Tongue (tissue), 2 donors: ENCODE results near the gene SYP. TPM values are rescaled to one million over a fixed set of nuclear protein-coding genes. Genes with fewer than 3 reads are reported as not detected.

ENCODE experiments used
- DNase-seq: peaks from one replicate; pipeline ENCODE4 v3.0.0-alpha.2; 2015
- total RNA-seq: library from RNA; depleted of rRNA; stranded (reverse); fragments of >200 nt; gene quantifications from one replicate; pipeline ENCODE4 v1.2.3, GENCODE V29; 2014

SYP gene
- 1.1 TPM for total RNA-seq

GRCh38 chrX:49199906-49200771, at the start of gene SYP:
TSS of gene SYP (minus strand) at chrX:49200193. CDS start at chrX:49200186, 7 bp downstream.
- DNase-seq: peak; percentile 90

GRCh38 chrX:49249616-49250015, 49.6 kb upstream of the SYP start:
- no peak for DNase-seq

GRCh38 chrX:49249071-49249470, 49.1 kb upstream of the SYP start:
- no peak for DNase-seq

- DNase-seq: peak; percentile 52
Observed at GRCh38 chrX:49247916-49248811, 48.2 kb upstream of the SYP start.

- DNase-seq: no peak
Observed at GRCh38 chrX:49247346-49247745, 47.4 kb upstream of the SYP start.

- DNase-seq: no peak
Observed at GRCh38 chrX:49246541-49246940, 46.5 kb upstream of the SYP start.

GRCh38 chrX:49244207-49244606, 44.2 kb upstream of the SYP start:
- no peak for DNase-seq

GRCh38 chrX:49243166-49243565, 43.2 kb upstream of the SYP start:
- DNase-seq: no peak

GRCh38 chrX:49242545-49243066, 42.6 kb upstream of the SYP start:
- no peak for DNase-seq

- DNase-seq: no peak
Observed at GRCh38 chrX:49238735-49239134, 38.7 kb upstream of the SYP start.

GRCh38 chrX:49237060-49237459, 37.1 kb upstream of the SYP start:
- no peak for DNase-seq

- DNase-seq: no peak
Observed at GRCh38 chrX:49233887-49234555, 34.0 kb upstream of the SYP start.

GRCh38 chrX:49233176-49233575, 33.2 kb upstream of the SYP start, which contains the start of gene CACNA1F:
TSS of gene CACNA1F (minus strand) at chrX:49233340. CDS start at chrX:49233309, 31 bp downstream.
- DNase-seq: no peak

GRCh38 chrX:49232525-49232924, 32.5 kb upstream of the SYP start:
- DNase-seq: no peak

- no peak for DNase-seq
Observed at GRCh38 chrX:49231333-49232000, 31.5 kb upstream of the SYP start.

- DNase-seq: peak; percentile 10
Observed at GRCh38 chrX:49230500-49231232, 30.7 kb upstream of the SYP start.

- no peak for DNase-seq
Observed at GRCh38 chrX:49228185-49228584, 28.2 kb upstream of the SYP start.

GRCh38 chrX:49227726-49228125, 27.7 kb upstream of the SYP start:
- DNase-seq: no peak

- no peak for DNase-seq
Observed at GRCh38 chrX:49226946-49227345, 27.0 kb upstream of the SYP start.

GRCh38 chrX:49225858-49226257, 25.9 kb upstream of the SYP start:
- no peak for DNase-seq

- no peak for DNase-seq
Observed at GRCh38 chrX:49221868-49222267, 21.9 kb upstream of the SYP start.
